Nephron progenitor cell (in vitro differentiated cells): ENCODE data around the gene IRX4.

Source experiments
- DNase-seq: peaks from one replicate; pipeline ENCODE4 v3.0.0; 2021
- H3K27ac Mint-ChIP-seq: 2 replicates; pipeline ENCODE4 v1.8.0; 2021; ENCODE audit warnings: mild to moderate bottlenecking, moderate library complexity, mixed read lengths
- H3K27me3 Mint-ChIP-seq: 2 replicates; pipeline ENCODE4 v1.8.0; 2021; ENCODE audit warnings: mild to moderate bottlenecking, low read depth, mixed read lengths; ENCODE audit not compliant: poor library complexity
- H3K36me3 Mint-ChIP-seq: 2 replicates; pipeline ENCODE4 v1.8.0; 2021; ENCODE audit warnings: low read depth, mixed read lengths
- H3K4me1 Mint-ChIP-seq: 2 replicates; pipeline ENCODE4 v1.8.0; 2021; ENCODE audit warnings: mixed read lengths
- H3K4me3 Mint-ChIP-seq: 2 replicates; pipeline ENCODE4 v1.8.0; 2021; ENCODE audit warnings: mild to moderate bottlenecking, moderate library complexity, mixed read lengths
- H3K9me3 Mint-ChIP-seq: 2 replicates; pipeline ENCODE4 v1.8.0; 2021; ENCODE audit warnings: mild to moderate bottlenecking, moderate library complexity, mixed read lengths
- CTCF ChIP-seq: fragments of 200-600 bp; sonication (generic); IDR thresholded peaks from 2 replicates; pipeline ENCODE4 v1.5.0; 2021; ENCODE audit warnings: antibody characterized with exemption

The IRX4 gene

GRCh38 chr5:1888541-1889251 is 6.0 kb upstream of the IRX4 start:
- H3K4me3 Mint-ChIP-seq, result peak overlapping the region; percentile 53
- H3K9me3 Mint-ChIP-seq, result no peaks in the 10 kb centered on the region
- peaks cover 94% of the 10 kb centered on the region for H3K27me3 Mint-ChIP-seq
- H3K4me1 Mint-ChIP-seq, result peaks cover 36% of the 10 kb centered on the region
- no peaks in the 10 kb centered on the region for H3K36me3 Mint-ChIP-seq
- TF ChIP-seq CTCF, result no peak
- DNase-seq, result no peak
- no peak overlapping the region for H3K27ac Mint-ChIP-seq

GRCh38 chr5:1887588-1888360 is 5.0 kb upstream of the IRX4 start:
- H3K4me3 Mint-ChIP-seq, result no peak overlapping the region
- no peak overlapping the region for H3K27ac Mint-ChIP-seq
- H3K27me3 Mint-ChIP-seq, result peaks cover 94% of the 10 kb centered on the region
- no peaks in the 10 kb centered on the region for H3K36me3 Mint-ChIP-seq
- no peak for TF ChIP-seq CTCF
- DNase-seq, result no peak
- peaks cover 34% of the 10 kb centered on the region for H3K4me1 Mint-ChIP-seq
- no peaks in the 10 kb centered on the region for H3K9me3 Mint-ChIP-seq

GRCh38 chr5:1886846-1887587 is 4.3 kb upstream of the IRX4 start:
- no peak overlapping the region for H3K4me3 Mint-ChIP-seq
- no peaks in the 10 kb centered on the region for H3K36me3 Mint-ChIP-seq
- peaks cover 94% of the 10 kb centered on the region for H3K27me3 Mint-ChIP-seq
- peaks cover 32% of the 10 kb centered on the region for H3K4me1 Mint-ChIP-seq
- H3K27ac Mint-ChIP-seq, result no peak overlapping the region
- DNase-seq, result peak; percentile 45
- TF ChIP-seq CTCF, result no peak
- no peaks in the 10 kb centered on the region for H3K9me3 Mint-ChIP-seq

- Mint-ChIP-seq H3K4me3 (peak overlapping the region; percentile 54), H3K4me1 (peaks cover 32% of the 10 kb centered on the region), H3K9me3 (no peaks in the 10 kb centered on the region), H3K36me3 (no peaks in the 10 kb centered on the region), H3K27me3 (peaks cover 94% of the 10 kb centered on the region), H3K27ac (no peak overlapping the region)
- DNase-seq, result no peak
- TF ChIP-seq CTCF, result no peak
Measured at GRCh38 chr5:1885868-1886845, 3.4 kb upstream of the IRX4 start.

GRCh38 chr5:1885404-1885755 is 2.7 kb upstream of the IRX4 start:
- no peaks in the 10 kb centered on the region for H3K9me3 Mint-ChIP-seq
- peak overlapping the region; percentile 54 for H3K4me3 Mint-ChIP-seq
- peaks cover 94% of the 10 kb centered on the region for H3K27me3 Mint-ChIP-seq
- no peak for TF ChIP-seq CTCF
- H3K27ac Mint-ChIP-seq, result no peak overlapping the region
- H3K4me1 Mint-ChIP-seq, result peaks cover 32% of the 10 kb centered on the region
- DNase-seq, result peak; percentile 44
- no peaks in the 10 kb centered on the region for H3K36me3 Mint-ChIP-seq
